HCT116 (cell line): ENCODE results near the gene SIN3B. TPM values are rescaled to one million over a fixed set of nuclear protein-coding genes. Genes with fewer than 3 reads are reported as not detected.

ENCODE experiments used
- SRF ChIP-seq: IDR thresholded peaks from 2 replicates; pipeline ENCODE4 v1.6.1; 2012; ENCODE audit warnings: low read depth
- TCF7L2 ChIP-seq: IDR thresholded peaks from 2 replicates; pipeline ENCODE4 v1.7.0; 2011; ENCODE audit warnings: borderline replicate concordance, inconsistent platforms; ENCODE audit not compliant: insufficient read depth, insufficient read length; ENCODE audit errors: extremely low read depth
- ZFX ChIP-seq: fragments of 450-650 bp; IDR thresholded peaks from 2 replicates; pipeline ENCODE4 v1.6.1; 2017
- total RNA-seq: library from RNA; stranded (reverse); gene quantifications from one replicate; pipeline ENCODE4 v1.2.1, GENCODE V29; 2021; ENCODE audit not compliant: unreplicated experiment
- TF ChIP-seq, protein P1 (sequence below): IDR thresholded peaks from 2 replicates; pipeline ENCODE4 v1.6.1; 2012; ENCODE audit warnings: low read depth
- TF ChIP-seq, protein P2 (sequence below): IDR thresholded peaks from 2 replicates; pipeline ENCODE4 v1.6.1; 2011; ENCODE audit warnings: mild to moderate bottlenecking, low read length, moderate library complexity; ENCODE audit not compliant: insufficient replicate concordance; ENCODE audit errors: extremely low read depth
- TF ChIP-seq, protein P3 (sequence below), 3 experiments: fragments of 200-600 bp in 1 of 3; sonication (generic) in 1 of 3; IDR thresholded peaks in 2 of 3; conservative IDR thresholded peaks in 1 of 3; 2 replicates each; pipeline ENCODE4 v1.5.1; 2012 to 2017; ENCODE audit warnings: low read depth in 2 of 3, low read length in 2 of 3, antibody characterized with exemption in 1 of 3, borderline replicate concordance in 1 of 3, control low read depth in 1 of 3, mild to moderate bottlenecking in 1 of 3, mixed read lengths in 1 of 3, mixed run types in 1 of 3, moderate library complexity in 1 of 3; ENCODE audit not compliant: insufficient read depth in 1 of 3

The SIN3B gene
- total RNA-seq, 1 experiment from 2014 or later, result 59.9 TPM

DNA sequence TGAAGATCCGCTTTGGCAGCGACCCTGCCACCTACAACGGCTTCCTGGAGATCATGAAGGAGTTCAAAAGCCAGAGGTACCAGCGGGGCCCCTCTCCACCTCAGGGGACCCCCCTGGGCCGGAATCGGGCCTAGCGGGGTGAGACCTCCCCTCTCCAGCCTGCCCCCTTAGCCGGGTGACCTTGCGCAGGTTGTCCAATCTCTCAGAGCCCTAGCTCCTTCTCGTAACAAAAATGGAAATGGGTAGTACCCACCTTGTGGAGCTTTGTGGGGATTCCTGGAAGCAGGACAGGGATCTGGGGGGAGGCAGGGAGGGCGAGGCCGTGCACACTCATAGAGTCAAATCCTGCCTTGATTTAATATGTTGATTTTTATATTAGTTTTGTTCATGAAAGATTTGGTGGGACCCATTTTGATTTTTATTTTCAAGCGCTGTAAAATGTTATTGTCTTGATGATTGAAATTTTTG is 658 bp downstream of the SIN3B start (continued):
- TF ChIP-seq, protein P1, sequence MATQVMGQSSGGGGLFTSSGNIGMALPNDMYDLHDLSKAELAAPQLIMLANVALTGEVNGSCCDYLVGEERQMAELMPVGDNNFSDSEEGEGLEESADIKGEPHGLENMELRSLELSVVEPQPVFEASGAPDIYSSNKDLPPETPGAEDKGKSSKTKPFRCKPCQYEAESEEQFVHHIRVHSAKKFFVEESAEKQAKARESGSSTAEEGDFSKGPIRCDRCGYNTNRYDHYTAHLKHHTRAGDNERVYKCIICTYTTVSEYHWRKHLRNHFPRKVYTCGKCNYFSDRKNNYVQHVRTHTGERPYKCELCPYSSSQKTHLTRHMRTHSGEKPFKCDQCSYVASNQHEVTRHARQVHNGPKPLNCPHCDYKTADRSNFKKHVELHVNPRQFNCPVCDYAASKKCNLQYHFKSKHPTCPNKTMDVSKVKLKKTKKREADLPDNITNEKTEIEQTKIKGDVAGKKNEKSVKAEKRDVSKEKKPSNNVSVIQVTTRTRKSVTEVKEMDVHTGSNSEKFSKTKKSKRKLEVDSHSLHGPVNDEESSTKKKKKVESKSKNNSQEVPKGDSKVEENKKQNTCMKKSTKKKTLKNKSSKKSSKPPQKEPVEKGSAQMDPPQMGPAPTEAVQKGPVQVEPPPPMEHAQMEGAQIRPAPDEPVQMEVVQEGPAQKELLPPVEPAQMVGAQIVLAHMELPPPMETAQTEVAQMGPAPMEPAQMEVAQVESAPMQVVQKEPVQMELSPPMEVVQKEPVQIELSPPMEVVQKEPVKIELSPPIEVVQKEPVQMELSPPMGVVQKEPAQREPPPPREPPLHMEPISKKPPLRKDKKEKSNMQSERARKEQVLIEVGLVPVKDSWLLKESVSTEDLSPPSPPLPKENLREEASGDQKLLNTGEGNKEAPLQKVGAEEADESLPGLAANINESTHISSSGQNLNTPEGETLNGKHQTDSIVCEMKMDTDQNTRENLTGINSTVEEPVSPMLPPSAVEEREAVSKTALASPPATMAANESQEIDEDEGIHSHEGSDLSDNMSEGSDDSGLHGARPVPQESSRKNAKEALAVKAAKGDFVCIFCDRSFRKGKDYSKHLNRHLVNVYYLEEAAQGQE, result no peak
- TF ChIP-seq SRF (no peak), ZFX (no peak; the same call in 1 of the 2 replicates), TCF7L2 (no peak)
- TF ChIP-seq, protein P2, sequence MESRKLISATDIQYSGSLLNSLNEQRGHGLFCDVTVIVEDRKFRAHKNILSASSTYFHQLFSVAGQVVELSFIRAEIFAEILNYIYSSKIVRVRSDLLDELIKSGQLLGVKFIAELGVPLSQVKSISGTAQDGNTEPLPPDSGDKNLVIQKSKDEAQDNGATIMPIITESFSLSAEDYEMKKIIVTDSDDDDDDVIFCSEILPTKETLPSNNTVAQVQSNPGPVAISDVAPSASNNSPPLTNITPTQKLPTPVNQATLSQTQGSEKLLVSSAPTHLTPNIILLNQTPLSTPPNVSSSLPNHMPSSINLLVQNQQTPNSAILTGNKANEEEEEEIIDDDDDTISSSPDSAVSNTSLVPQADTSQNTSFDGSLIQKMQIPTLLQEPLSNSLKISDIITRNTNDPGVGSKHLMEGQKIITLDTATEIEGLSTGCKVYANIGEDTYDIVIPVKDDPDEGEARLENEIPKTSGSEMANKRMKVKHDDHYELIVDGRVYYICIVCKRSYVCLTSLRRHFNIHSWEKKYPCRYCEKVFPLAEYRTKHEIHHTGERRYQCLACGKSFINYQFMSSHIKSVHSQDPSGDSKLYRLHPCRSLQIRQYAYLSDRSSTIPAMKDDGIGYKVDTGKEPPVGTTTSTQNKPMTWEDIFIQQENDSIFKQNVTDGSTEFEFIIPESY, result no peak
- TF ChIP-seq, protein P3, sequence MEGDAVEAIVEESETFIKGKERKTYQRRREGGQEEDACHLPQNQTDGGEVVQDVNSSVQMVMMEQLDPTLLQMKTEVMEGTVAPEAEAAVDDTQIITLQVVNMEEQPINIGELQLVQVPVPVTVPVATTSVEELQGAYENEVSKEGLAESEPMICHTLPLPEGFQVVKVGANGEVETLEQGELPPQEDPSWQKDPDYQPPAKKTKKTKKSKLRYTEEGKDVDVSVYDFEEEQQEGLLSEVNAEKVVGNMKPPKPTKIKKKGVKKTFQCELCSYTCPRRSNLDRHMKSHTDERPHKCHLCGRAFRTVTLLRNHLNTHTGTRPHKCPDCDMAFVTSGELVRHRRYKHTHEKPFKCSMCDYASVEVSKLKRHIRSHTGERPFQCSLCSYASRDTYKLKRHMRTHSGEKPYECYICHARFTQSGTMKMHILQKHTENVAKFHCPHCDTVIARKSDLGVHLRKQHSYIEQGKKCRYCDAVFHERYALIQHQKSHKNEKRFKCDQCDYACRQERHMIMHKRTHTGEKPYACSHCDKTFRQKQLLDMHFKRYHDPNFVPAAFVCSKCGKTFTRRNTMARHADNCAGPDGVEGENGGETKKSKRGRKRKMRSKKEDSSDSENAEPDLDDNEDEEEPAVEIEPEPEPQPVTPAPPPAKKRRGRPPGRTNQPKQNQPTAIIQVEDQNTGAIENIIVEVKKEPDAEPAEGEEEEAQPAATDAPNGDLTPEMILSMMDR (IDR thresholded peaks at IDR 0.05 in 2 of 3, conservative IDR thresholded peaks at IDR 0.05 in 1 of 3; ENCODE audit: borderline replicate concordance in 1 of 3, insufficient read depth in 1 of 3, low read depth in 2 of 3, low read length in 2 of 3), result no peak
